DOHH2 (cell line): Measurements from ENCODE around the gene PACRG.

Experiments
- CTCF ChIP-seq: fragments of 200-600 bp; sonication (generic); IDR thresholded peaks from one replicate; pipeline ENCODE4 v1.5.1; 2014; ENCODE audit warnings: antibody characterized with exemption, mild to moderate bottlenecking, low read depth, low read length; ENCODE audit not compliant: poor library complexity, severe bottlenecking
- EZH2phosphoT487 ChIP-seq: fragments of 200-600 bp; sonication (generic); IDR thresholded peaks from 2 replicates; pipeline ENCODE4 v1.6.1; 2017; ENCODE audit warnings: borderline replicate concordance, mild to moderate bottlenecking, antibody characterized with exemption, low read length, moderate library complexity, mixed read lengths

GRCh38 chr6:162722226-162722625, 5.5 kb upstream of the PACRG start:
- TF ChIP-seq CTCF (no peak), EZH2phosphoT487 (no peak)
